22Rv1 (cell line): ENCODE measurements around the gene MSI1.

ENCODE experiments used
- CTCF ChIP-seq: fragments of 450-650 bp; IDR thresholded peaks from 2 replicates; pipeline ENCODE4 v1.5.1; 2017; ENCODE audit warnings: mild to moderate bottlenecking
- ZFX ChIP-seq: fragments of 450-650 bp; IDR thresholded peaks from 2 replicates; pipeline ENCODE4 v1.6.1; 2017; ENCODE audit warnings: antibody characterized with exemption, borderline replicate concordance

DNA sequence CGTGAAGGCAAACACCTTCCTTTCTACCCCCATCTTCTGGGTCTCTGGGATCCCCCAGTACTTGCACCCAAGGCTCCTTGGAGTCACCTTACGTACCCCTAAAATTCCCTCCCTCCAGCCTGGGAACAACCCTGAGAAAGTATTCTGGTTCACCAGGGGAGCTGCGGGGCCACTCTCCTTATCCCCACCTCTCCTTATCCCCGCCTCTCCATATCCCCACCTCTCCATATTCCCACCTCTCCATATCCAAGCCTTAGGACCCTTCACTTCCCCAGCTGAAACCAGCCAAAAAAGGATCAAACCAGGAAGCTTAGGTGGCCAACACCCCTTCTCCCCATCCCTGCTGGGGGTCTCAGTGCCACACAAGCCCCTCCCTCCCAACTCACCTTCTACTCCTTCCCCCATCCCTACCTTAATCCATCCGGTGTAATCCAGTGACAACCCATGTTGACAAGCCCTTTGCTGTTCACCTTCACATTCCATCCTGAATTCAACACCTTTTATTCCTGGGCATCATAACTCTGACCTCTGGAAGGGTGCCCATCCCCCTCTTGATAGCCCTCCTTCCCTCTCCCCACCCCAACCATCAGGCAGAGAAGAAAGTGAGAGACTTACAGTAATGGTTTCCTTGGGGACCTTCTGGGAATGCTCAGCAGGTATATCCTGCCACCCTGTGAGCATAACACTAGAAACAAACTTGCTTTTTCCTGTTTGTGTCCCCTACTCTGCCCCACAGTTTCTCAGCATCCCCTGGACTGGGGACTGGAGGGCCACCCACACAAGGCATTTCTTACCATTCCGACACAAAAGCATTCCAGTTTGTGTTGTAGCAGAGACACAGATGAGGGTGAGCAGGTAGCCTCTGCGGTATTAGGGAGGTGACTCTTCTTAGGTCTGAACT lies 1.6 kb upstream of the MSI1 start:
- TF ChIP-seq CTCF (no peak), ZFX (no peak)
